ENCODE results near the gene SMG6.
A peak's percentile ranks its signal among the peaks of the same experiment; 100 is the strongest.

The SMG6 gene

GRCh38 chr17:2197271-2197670 lies 106.3 kb downstream of the SMG6 start:
- no peak for DNase-seq

GRCh38 chr17:2195729-2196128 lies 107.9 kb downstream of the SMG6 start:
- DNase-seq = peak; percentile 64

GRCh38 chr17:2194889-2195335 lies 108.7 kb downstream of the SMG6 start:
- peak; percentile 86 for DNase-seq

GRCh38 chr17:2192367-2193057 lies 111.1 kb downstream of the SMG6 start:
- no peak for DNase-seq

- DNase-seq = no peak
These were observed 111.8 kb downstream of the SMG6 start for GRCh38 chr17:2191785-2192184.

- no peak for DNase-seq
These were observed 112.4 kb downstream of the SMG6 start for GRCh38 chr17:2191227-2191626.

GRCh38 chr17:2190014-2190413 lies 113.6 kb downstream of the SMG6 start:
- DNase-seq = no peak

GRCh38 chr17:2188971-2189630 lies 114.5 kb downstream of the SMG6 start:
- no peak for DNase-seq

GRCh38 chr17:2187758-2188157 lies 115.8 kb downstream of the SMG6 start:
- DNase-seq = no peak

- no peak for DNase-seq
These were observed 116.6 kb downstream of the SMG6 start for GRCh38 chr17:2186937-2187336.

- no peak for DNase-seq
These were observed 118.3 kb downstream of the SMG6 start for GRCh38 chr17:2184993-2185931.

- DNase-seq = peak; percentile 19
These were observed 120.2 kb downstream of the SMG6 start for GRCh38 chr17:2183346-2183745.

- DNase-seq = no peak
These were observed 121.6 kb downstream of the SMG6 start for GRCh38 chr17:2181897-2182448.

GRCh38 chr17:2181206-2181896 lies 122.2 kb downstream of the SMG6 start:
- DNase-seq = peak; percentile 74

GRCh38 chr17:2180768-2181167 lies 122.8 kb downstream of the SMG6 start:
- DNase-seq = peak; percentile 97

- DNase-seq = peak; percentile 97
These were observed 123.8 kb downstream of the SMG6 start for GRCh38 chr17:2179615-2180295.

- no peak for DNase-seq
These were observed 124.6 kb downstream of the SMG6 start for GRCh38 chr17:2178798-2179501.

- DNase-seq = no peak
These were observed 126.3 kb downstream of the SMG6 start for GRCh38 chr17:2177235-2177811.

GRCh38 chr17:2176499-2177169 lies 127.0 kb downstream of the SMG6 start:
- DNase-seq = no peak

- DNase-seq = no peak
These were observed 128.3 kb downstream of the SMG6 start for GRCh38 chr17:2175294-2175628.

Data from DMS79 treated with DMSO at 0.1 percent for 48 hours (cell line).